Measurements from ENCODE around the gene ITGB1BP1. TPM values are rescaled to one million over a fixed set of nuclear protein-coding genes. Genes with fewer than 3 reads are reported as not detected.

ITGB1BP1 gene
- total RNA-seq, 1 experiment from 2014 or later, result 153 TPM

DNA sequence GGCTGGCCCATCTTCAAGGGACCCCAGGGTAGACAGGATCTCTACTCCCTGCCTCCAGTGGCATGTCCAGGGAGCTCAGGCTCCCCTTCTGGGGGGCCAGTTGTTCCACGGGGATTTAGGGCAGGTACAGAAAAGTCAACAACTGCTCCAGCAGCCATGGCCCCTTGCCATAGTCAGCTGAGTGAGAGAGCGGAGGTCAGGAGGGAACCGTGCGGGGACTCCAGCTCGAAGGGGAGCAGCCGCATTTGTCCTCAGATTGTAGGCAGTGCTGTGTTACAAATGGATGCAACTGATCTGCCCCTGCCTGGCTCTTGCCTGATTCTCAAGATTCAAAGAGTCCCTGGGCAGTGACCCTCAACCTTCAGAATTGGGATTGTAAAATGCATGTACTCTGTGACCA is 49.9 kb downstream of the ITGB1BP1 start:
- H3K4me3 ChIP-seq (ENCODE audit: low read depth in 2 of 2, low read length in 2 of 2), result no peak overlapping the region
- intact Hi-C loops (cut with micrococcal nuclease; ENCODE audit: unreplicated experiment), result loop anchor here (10.0 kb wide), 1 partner anchor 229 kb away; no protein-coding TSS in a partner anchor
- peaks cover 16% of the 10 kb centered on the region for H3K36me3 ChIP-seq (ENCODE audit: control insufficient read depth, insufficient read depth, low read length)
- CTCF ChIA-PET, result no interaction called here
- no peak overlapping the region; the same call in 1 of the 2 replicates for H3K27ac ChIP-seq (ENCODE audit: low read length)
- H3K27me3 ChIP-seq (ENCODE audit: control insufficient read depth, insufficient read depth, low read length), result no peaks in the 10 kb centered on the region
- ATAC-seq, result no peak
- no peak for DNase-seq (ENCODE audit: low read depth, low spot score)
- peaks cover 25% of the 10 kb centered on the region for H3K4me1 ChIP-seq (ENCODE audit: control insufficient read depth, insufficient read depth, low read length)
- no peaks in the 10 kb centered on the region for H3K9me3 ChIP-seq (ENCODE audit: control insufficient read depth, insufficient read depth, low read depth, low read length)
- in situ Hi-C loops (cut with HindIII; ENCODE audit: low pct_unique_long_range_greater_than_20kb, low sequenced_read_pairs), result no loop called here
- BruUV-seq (replicated peaks), result no TSS peak
- TF ChIP-seq TCF7L2 (IDR thresholded peaks at IDR 0.05; ENCODE audit: low read depth, low read length) (no peak), POLR2AphosphoS5 (IDR thresholded peaks at IDR 0.05; ENCODE audit: low read depth, low read length) (no peak), SIN3A (IDR thresholded peaks at IDR 0.05; ENCODE audit: borderline replicate concordance, insufficient read depth, low read depth, low read length) (no peak), REST (IDR thresholded peaks at IDR 0.05; ENCODE audit: insufficient read depth in 1 of 2, low read depth in 2 of 2, low read length in 1 of 2) (no peak)
- TF ChIP-seq, protein P1, sequence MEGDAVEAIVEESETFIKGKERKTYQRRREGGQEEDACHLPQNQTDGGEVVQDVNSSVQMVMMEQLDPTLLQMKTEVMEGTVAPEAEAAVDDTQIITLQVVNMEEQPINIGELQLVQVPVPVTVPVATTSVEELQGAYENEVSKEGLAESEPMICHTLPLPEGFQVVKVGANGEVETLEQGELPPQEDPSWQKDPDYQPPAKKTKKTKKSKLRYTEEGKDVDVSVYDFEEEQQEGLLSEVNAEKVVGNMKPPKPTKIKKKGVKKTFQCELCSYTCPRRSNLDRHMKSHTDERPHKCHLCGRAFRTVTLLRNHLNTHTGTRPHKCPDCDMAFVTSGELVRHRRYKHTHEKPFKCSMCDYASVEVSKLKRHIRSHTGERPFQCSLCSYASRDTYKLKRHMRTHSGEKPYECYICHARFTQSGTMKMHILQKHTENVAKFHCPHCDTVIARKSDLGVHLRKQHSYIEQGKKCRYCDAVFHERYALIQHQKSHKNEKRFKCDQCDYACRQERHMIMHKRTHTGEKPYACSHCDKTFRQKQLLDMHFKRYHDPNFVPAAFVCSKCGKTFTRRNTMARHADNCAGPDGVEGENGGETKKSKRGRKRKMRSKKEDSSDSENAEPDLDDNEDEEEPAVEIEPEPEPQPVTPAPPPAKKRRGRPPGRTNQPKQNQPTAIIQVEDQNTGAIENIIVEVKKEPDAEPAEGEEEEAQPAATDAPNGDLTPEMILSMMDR (IDR thresholded peaks at IDR 0.05), result no peak
- POLR2A ChIA-PET, result no interaction called here

DNA sequence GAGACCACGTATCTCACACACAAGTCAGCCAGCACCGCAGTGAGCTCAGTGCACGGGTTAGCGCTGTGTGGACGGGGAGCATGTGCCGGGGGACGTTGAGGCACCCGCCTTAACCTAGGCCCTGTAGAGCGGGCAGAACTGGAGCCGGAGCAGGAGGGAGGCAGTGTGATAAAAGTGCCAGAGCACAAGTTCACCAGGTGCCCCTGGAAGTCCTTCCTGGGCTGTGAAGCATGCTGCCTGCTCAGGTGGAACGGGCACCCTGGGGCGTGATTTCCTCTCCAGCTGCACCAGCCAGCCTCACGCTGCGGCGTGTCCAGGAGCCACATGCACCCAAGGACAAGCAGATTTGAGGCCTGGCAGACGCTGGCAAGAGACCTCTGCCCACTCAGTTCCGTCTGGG is 50.3 kb downstream of the ITGB1BP1 start:
- CTCF ChIA-PET, result no interaction called here

More for the DNA sequence above, 50.3 kb downstream of the ITGB1BP1 start:
- intact Hi-C loops (cut with micrococcal nuclease; ENCODE audit: unreplicated experiment) (loop anchor here (10.0 kb wide), 1 partner anchor 228 kb away; no protein-coding TSS in a partner anchor), in situ Hi-C loops (cut with HindIII; ENCODE audit: low pct_unique_long_range_greater_than_20kb, low sequenced_read_pairs) (no loop called here)
- Histone ChIP-seq H3K36me3 (ENCODE audit: control insufficient read depth, insufficient read depth, low read length) (peaks cover 16% of the 10 kb centered on the region), H3K27me3 (ENCODE audit: control insufficient read depth, insufficient read depth, low read length) (no peaks in the 10 kb centered on the region), H3K4me1 (ENCODE audit: control insufficient read depth, insufficient read depth, low read length) (peaks cover 21% of the 10 kb centered on the region), H3K27ac (ENCODE audit: low read length) (no peak overlapping the region; the same call in 1 of the 2 replicates), H3K4me3 (ENCODE audit: low read depth in 2 of 2, low read length in 2 of 2) (no peak overlapping the region), H3K9me3 (ENCODE audit: control insufficient read depth, insufficient read depth, low read depth, low read length) (no peaks in the 10 kb centered on the region)
- no TSS peak for BruUV-seq (replicated peaks)
- POLR2A ChIA-PET, result no interaction called here
- no peak for TF ChIP-seq REST (IDR thresholded peaks at IDR 0.05; ENCODE audit: insufficient read depth in 1 of 2, low read depth in 2 of 2, low read length in 1 of 2)
- no peak for ATAC-seq
- no peak for DNase-seq (ENCODE audit: low read depth, low spot score)

Measured in Panc1 (cell line).